NOMO-1 (cell line): ENCODE data around the gene CCT6B.

Source experiments
- DNase-seq, 2 experiments: peaks; one replicate each; lab custom pipeline; 2025; ENCODE audit not compliant: unreplicated experiment in 2 of 2; lab: John Stamatoyannopoulos, UW

The CCT6B gene

GRCh38 chr17:34892461-34893249, 68.6 kb downstream of the CCT6B start:
- peak; percentile 43 to 59 for DNase-seq

GRCh38 chr17:34886831-34887230, 74.4 kb downstream of the CCT6B start:
- peak; percentile 52 to 70 for DNase-seq

DNA sequence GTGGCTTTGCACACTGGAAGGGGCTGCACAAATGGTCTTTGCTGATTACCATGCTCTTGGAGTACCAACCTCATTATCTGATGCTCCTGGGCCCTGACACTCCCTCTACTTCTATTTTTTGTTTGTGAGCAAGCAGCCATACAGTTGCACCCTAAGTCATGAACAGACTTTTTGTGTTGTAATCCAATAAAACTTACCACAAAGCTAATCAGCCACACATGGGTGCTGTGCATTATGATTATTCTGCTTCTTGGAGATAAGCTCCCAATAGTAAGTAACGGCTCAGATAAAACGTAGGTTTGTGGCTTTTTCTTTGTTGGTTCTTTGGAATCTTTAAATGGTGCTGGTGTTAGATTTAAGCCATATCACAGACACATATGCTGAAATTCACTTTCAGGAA, 76.2 kb downstream of the CCT6B start:
- DNase-seq: no peak

DNA sequence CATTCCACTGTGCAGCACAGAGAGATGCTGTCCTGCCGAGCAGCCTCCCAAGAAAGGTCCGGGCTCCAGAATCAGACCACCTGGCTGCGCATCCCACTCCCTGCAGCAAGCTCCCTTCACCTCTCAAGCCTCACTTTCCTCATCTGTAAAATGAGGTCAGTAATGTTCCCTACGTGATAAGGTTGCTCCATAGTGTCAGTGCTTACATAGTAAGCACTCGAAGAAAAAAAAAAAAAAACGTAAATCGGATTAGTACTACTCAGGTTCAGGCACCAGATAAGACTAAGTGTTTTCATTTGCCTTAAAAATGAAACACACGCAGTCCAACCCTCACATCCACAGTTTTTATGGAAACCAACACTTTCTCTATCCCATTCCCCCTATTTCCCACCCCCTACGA, 76.7 kb downstream of the CCT6B start:
- no peak for DNase-seq

DNA sequence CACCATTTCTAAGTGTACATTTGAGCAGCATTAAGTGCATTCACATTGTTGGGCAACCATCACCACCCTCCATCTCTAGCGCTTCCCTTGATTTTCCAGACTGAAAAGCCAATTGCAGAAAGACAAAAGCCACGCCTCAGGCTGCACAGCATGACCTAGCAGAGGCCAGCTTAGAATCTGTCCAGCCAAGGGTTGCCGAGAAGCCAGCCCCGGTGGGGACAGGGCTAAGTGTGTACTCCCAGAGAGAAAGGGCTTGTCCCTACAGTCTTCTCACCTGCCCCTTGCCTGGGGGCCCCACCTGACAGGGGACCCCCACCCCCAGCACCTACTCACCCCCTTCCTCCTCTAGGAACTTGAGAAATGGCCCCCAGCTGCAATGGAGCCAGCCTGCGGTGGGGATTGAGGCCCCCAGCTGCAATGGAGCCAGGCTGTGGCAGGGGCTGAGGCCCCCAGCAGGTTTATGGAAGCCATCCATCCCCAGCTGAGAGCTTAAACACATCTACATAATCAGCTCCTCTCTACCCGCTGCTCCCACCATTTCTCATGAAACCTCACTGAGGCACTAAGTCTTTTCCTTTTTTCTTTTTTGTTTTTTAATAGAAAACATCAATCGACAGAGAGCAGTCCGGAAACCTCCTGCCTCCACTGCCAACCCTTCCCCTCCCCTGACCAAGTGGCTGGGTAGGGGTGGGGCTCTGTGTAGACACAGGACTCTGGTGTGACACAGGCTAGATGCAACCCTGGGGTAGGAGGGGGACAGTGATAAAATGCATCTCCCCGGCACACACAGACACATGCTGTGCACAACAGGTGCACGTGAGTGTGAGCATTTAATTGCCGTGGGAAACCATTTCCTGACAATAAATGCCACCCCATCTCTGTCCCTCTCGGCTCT, 77.9 kb downstream of the CCT6B start:
- DNase-seq: no peak

GRCh38 chr17:34879146-34879545, 82.1 kb downstream of the CCT6B start:
- no peak for DNase-seq
